ENCODE measurements around the gene RASAL2. TPM values are rescaled to one million over a fixed set of nuclear protein-coding genes. Genes with fewer than 3 reads are reported as not detected.

RASAL2 gene
- polyA plus RNA-seq, 1 donor = 17.0 TPM

- no CpG with 5 or more reads among the region's 8 CpGs for WGBS (ENCODE audit: insufficient coverage, low lambda C conversion rate)
Measured at GRCh38 chr1:178529364-178530036, 435.6 kb downstream of the RASAL2 start.

DNA sequence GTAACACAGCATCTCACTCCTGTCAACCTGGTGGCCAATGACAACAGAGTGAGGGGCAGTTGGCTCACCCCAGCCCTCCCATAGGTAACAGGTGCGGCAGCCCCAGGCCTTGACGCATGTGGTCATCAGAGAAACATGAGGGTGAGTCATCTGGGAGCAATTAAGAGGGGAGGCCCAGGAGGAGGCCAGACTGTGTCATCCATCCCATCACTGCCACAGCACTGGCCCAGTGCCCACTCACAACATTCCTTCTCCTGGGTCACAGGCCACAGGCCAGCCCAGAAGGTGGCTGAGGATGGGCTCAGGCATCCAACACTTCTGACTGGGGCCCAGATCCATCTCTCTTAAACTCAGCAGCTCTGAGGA lies 436.1 kb downstream of the RASAL2 start:
- Histone ChIP-seq H3K36me3 (ENCODE audit: control insufficient read depth, insufficient read depth, low read length) (no peaks in the 10 kb centered on the region), H3K27ac (ENCODE audit: low read length) (peak overlapping the region; percentile 7), H3K9me3 (ENCODE audit: control insufficient read depth, low read depth, low read length) (no peaks in the 10 kb centered on the region), H3K4me1 (ENCODE audit: control insufficient read depth, insufficient read depth, low read length) (peaks cover 27% of the 10 kb centered on the region), H3K27me3 (ENCODE audit: control insufficient read depth, insufficient read depth, low read length) (no peaks in the 10 kb centered on the region), H3K4me3 (ENCODE audit: low read length) (no peak overlapping the region)
- WGBS (ENCODE audit: insufficient coverage, low lambda C conversion rate) = no CpG with 5 or more reads among the region's 2 CpGs
- DNase-seq = peak; percentile 62 to 67

More at GRCh38 chr1:178529364-178530036, 435.6 kb downstream of the RASAL2 start:
- peak overlapping the region; percentile 7 for H3K27ac ChIP-seq (ENCODE audit: low read length)
- H3K4me1 ChIP-seq (ENCODE audit: control insufficient read depth, insufficient read depth, low read length) = peaks cover 27% of the 10 kb centered on the region
- no peaks in the 10 kb centered on the region for H3K36me3 ChIP-seq (ENCODE audit: control insufficient read depth, insufficient read depth, low read length)
- H3K27me3 ChIP-seq (ENCODE audit: control insufficient read depth, insufficient read depth, low read length) = no peaks in the 10 kb centered on the region
- peak; percentile 51 to 73 for DNase-seq
- H3K4me3 ChIP-seq (ENCODE audit: low read length) = no peak overlapping the region
- H3K9me3 ChIP-seq (ENCODE audit: control insufficient read depth, low read depth, low read length) = no peaks in the 10 kb centered on the region

DNA sequence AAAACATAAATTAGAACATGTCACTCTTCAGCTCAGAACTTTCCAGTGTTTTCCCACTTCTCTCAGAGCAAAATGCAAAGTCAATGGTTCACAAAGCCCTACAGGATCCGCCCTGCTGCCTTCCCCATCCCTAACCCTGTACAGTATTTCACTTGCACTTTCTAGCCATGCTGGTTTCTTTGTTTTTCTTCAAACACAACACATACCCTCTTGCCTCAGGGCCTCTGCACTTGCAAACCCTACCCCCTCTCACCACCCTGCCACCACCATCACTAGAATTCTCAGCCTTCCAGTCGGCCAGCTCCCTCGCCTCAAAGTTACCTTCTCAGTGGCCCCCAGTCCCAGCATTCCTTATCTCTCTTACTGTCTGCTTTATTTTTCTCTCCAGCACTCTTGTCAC lies 436.6 kb downstream of the RASAL2 start:
- H3K27me3 ChIP-seq (ENCODE audit: control insufficient read depth, insufficient read depth, low read length) = no peaks in the 10 kb centered on the region
- no peak overlapping the region for H3K27ac ChIP-seq (ENCODE audit: low read length)
- no peaks in the 10 kb centered on the region for H3K9me3 ChIP-seq (ENCODE audit: control insufficient read depth, low read depth, low read length)
- peaks cover 27% of the 10 kb centered on the region for H3K4me1 ChIP-seq (ENCODE audit: control insufficient read depth, insufficient read depth, low read length)
- H3K36me3 ChIP-seq (ENCODE audit: control insufficient read depth, insufficient read depth, low read length) = no peaks in the 10 kb centered on the region
- DNase-seq = no peak
- H3K4me3 ChIP-seq (ENCODE audit: low read length) = no peak overlapping the region
- no CpG with 5 or more reads among the region's 3 CpGs for WGBS (ENCODE audit: insufficient coverage, low lambda C conversion rate)

- Histone ChIP-seq H3K4me3 (ENCODE audit: low read length) (no peak overlapping the region), H3K9me3 (ENCODE audit: control insufficient read depth, low read depth, low read length) (no peaks in the 10 kb centered on the region), H3K36me3 (ENCODE audit: control insufficient read depth, insufficient read depth, low read length) (no peaks in the 10 kb centered on the region), H3K4me1 (ENCODE audit: control insufficient read depth, insufficient read depth, low read length) (peaks cover 35% of the 10 kb centered on the region), H3K27ac (ENCODE audit: low read length) (no peak overlapping the region), H3K27me3 (ENCODE audit: control insufficient read depth, insufficient read depth, low read length) (no peaks in the 10 kb centered on the region)
- DNase-seq = no peak
- WGBS (ENCODE audit: insufficient coverage, low lambda C conversion rate) = no CpG with 5 or more reads among the region's 10 CpGs
Measured at GRCh38 chr1:178531887-178532286, 438.0 kb downstream of the RASAL2 start.

- H3K4me1 ChIP-seq (ENCODE audit: control insufficient read depth, insufficient read depth, low read length) = peaks cover 40% of the 10 kb centered on the region
- WGBS (ENCODE audit: insufficient coverage, low lambda C conversion rate) = no CpG with 5 or more reads among the region's 13 CpGs
- H3K36me3 ChIP-seq (ENCODE audit: control insufficient read depth, insufficient read depth, low read length) = no peaks in the 10 kb centered on the region
- H3K4me3 ChIP-seq (ENCODE audit: low read length) = no peak overlapping the region
- peak; percentile 72 to 81 for DNase-seq
- H3K9me3 ChIP-seq (ENCODE audit: control insufficient read depth, low read depth, low read length) = no peaks in the 10 kb centered on the region
- no peak overlapping the region for H3K27ac ChIP-seq (ENCODE audit: low read length)
- H3K27me3 ChIP-seq (ENCODE audit: control insufficient read depth, insufficient read depth, low read length) = no peaks in the 10 kb centered on the region
Measured at GRCh38 chr1:178532392-178532791, 438.5 kb downstream of the RASAL2 start.

DNA sequence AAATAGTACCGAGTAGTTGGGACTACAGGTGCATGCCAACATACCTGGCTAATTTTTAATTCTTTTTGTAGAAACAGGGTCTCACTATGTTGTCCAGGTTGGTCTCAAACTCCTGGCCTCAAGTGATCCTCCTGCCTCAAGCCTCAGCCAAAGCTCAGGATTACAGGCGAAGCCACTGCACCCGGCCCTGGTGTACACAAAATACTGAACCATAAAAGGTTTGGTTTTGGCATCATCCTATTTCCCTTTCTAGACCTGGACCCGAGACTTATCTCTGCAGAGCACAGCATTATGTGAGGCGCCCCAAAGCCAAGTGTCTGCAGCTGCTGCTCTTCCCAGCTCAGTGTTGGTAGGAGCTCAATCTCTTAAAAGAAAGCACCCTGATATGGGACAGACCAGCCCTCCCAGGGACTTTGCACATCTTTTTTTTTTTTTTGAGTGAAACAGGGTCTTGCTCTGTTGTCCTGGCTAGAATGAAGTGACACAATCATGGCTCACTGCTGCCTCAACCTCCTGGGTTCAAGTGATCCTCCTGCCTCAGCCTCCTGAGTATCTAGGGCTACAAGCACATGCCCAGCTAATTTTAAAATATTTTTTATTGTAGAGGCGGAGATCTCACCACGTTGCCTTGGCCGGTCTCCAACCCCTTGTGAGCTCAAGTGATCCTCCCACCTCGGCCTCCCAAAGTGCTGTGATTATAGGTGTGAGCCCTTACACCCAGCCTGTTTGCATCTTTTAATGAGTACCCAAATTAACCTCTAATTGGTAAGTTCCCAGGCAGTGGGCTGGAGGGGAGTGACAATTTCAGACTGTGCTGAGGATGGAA lies 439.4 kb downstream of the RASAL2 start:
- no peaks in the 10 kb centered on the region for H3K27me3 ChIP-seq (ENCODE audit: control insufficient read depth, insufficient read depth, low read length)
- H3K4me1 ChIP-seq (ENCODE audit: control insufficient read depth, insufficient read depth, low read length) = peaks cover 49% of the 10 kb centered on the region
- 100% methylated on average over 1 of the region's 9 CpGs for WGBS (ENCODE audit: insufficient coverage, low lambda C conversion rate)
- H3K9me3 ChIP-seq (ENCODE audit: control insufficient read depth, low read depth, low read length) = no peaks in the 10 kb centered on the region
- H3K4me3 ChIP-seq (ENCODE audit: low read length) = no peak overlapping the region
- H3K36me3 ChIP-seq (ENCODE audit: control insufficient read depth, insufficient read depth, low read length) = no peaks in the 10 kb centered on the region
- H3K27ac ChIP-seq (ENCODE audit: low read length) = no peak overlapping the region
- DNase-seq = no peak

Other genes with a start within 250 kb of the RASAL2 start
- 23.7 TPM for gene SEC16B, start 124.0 kb upstream of the RASAL2 start, polyA plus RNA-seq